Stimulated activated CD4-positive, alpha-beta T cell treated with anti-CD3 and anti-CD28 coated beads, Interleukin-15, amount 100 ng/mL, for 24 hours (primary cell): Measurements from ENCODE around the gene SPDL1.

Source experiments
- DNase-seq: peaks from one replicate; pipeline ENCODE4 v3.0.0-alpha.2; 2020

Gene SPDL1, protein sequence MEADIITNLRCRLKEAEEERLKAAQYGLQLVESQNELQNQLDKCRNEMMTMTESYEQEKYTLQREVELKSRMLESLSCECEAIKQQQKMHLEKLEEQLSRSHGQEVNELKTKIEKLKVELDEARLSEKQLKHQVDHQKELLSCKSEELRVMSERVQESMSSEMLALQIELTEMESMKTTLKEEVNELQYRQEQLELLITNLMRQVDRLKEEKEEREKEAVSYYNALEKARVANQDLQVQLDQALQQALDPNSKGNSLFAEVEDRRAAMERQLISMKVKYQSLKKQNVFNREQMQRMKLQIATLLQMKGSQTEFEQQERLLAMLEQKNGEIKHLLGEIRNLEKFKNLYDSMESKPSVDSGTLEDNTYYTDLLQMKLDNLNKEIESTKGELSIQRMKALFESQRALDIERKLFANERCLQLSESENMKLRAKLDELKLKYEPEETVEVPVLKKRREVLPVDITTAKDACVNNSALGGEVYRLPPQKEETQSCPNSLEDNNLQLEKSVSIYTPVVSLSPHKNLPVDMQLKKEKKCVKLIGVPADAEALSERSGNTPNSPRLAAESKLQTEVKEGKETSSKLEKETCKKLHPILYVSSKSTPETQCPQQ

DNA sequence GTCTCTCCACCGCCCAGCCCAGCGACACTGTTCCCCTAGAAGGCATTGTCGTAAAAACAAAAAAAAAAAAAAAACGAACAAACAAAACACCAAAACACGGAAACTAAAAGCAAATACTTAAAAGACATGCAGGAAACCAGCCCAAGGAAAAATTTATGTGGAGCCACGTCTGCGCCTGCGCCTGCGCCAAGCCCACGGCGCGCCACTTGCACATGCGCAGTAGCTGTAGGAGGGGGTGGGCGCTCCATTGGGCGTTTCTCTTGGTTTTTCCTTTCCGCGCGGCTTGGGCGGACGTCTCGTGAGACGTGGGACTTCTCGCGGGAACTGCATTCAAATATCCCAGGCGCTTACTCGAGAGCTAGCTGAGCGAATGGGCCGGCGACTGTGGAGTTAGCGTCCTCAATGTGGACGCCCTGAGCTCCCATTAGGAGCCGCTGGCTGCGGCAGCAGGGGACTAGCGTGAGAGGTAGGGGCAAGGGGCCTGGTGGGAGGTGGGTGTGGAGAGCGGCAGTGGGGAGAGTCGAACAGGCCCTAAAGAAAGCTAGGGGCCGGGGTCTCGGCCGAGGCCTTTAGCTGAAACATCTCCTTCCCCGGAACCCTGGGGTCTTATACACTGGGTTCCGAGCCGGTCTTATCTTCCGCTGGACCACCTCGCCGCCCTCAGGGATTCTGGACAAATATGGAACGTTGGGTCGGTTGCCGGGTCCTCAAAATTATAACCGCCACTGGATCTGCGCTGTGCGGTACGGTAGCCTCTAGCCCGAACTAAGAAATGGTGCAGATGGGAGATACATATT lies at the start of gene SPDL1:
TSS of gene SPDL1 (plus strand) at position 350 of the 797 bp plus-strand sequence. CDS start 4,644 bp downstream, outside the sequence.
- DNase-seq, result peak; percentile 94

DNA sequence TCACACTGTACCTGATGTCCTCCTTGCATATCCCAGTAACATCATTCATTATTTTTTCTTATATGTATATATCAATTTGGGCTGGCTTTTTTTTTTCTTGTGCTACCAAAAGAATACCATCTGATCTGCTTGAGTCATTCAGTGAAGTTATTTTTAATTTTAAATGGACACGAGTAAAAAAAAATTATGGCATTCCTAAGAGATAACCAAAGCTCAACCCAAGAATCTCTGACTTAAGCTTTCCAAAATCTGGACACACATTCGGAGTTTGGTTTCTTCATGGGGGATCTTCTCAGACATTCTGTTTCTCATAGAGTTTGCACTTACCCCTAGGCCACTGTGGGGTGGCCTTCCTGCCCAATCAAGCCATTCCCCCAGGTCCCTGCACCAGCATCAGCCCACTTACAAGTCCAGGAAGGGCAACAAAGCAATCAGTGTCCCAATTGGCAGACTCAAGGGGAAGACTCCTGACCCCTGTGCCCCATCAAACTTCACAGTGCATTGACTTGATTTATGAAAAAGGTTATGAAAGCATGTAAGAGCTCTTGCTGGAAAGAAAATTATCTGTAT lies 49.2 kb upstream of the SPDL1 start:
- DNase-seq, result no peak

DNA sequence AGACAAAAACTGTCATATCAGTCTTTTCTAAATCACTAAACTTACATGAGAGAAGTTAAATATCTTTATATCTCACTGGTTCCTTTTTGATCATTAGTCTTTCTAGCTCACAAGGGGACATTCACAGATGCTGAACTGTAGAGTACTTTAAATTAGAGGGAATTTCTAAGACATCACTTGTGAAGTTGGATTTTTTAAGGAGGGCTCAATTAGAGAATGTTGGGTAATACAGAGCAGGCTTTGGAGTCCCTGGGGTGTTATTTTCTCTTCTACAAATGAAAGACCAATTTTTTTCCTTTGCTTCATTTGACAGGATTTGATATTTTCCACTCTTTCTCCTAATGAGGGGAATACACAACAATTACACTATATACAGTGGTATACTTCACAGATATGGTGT lies 48.6 kb upstream of the SPDL1 start:
- DNase-seq, result no peak

DNA sequence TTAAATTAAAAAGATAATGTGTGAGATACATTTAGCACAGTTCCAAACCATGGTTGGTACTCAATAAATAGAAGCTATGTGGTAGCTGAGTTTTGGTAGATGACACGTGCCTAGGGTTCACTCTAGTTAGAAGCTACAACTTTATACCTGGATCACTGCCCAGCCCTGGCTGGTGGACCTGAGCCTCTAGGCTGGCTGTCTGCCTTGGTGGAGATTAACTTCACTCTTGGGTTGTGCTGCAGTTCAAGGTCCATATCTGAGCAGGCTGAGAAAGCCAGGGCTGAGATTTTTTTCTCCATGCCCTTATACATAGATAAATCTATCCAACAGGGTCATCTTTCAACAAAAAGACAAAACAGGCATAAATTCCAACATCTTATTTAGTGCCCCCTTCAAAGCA lies 44.6 kb upstream of the SPDL1 start:
- no peak for DNase-seq

DNA sequence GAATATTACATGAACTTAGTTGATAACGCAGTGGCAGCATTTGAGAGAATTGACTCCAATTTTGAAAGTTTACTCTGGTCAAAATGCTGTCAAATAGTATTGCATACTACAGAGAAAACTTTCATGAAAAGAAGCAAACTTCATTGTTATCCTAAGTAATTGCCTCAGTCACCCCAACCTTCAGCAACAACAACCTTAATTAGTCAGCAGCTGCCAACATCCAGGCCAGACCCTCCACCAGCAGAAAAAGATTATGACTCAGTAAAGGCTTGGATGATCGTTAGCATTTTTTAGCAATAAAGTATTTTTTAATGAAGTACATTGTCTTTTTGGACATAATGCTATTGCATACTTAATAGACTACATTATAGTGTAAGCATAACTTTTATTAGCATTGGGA lies 40.8 kb upstream of the SPDL1 start:
- DNase-seq, result no peak

DNA sequence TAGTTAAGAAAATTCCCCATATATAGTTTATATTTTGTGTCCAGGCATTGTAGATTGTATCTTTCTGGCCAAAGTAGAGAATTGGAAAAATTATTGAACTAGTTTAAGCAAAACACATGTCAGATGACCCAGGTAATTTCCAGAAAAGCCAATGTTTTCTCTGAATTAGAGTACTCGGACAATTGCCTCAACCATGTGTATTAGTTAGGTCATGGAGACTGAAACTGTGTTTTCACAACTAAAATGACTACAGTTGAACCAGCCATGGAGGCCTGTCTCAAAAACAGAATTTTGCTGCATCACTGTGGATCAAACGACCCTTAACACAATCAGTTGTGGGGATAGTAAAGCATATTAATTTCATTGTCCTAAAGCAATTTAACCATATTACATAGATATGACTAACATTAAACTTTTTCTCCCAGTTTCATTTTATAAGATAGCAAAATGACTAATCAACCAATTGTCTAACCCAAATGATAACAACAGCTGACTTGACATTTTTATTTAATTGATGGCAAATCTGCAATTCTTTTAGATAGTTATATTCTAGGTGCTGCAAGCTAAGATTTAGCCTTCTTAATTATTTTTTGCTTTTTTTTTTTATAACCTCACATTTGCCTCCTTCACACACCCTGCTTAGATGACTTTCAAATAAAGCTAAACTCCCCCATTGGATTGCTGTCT lies 39.2 kb upstream of the SPDL1 start:
- DNase-seq, result no peak

DNA sequence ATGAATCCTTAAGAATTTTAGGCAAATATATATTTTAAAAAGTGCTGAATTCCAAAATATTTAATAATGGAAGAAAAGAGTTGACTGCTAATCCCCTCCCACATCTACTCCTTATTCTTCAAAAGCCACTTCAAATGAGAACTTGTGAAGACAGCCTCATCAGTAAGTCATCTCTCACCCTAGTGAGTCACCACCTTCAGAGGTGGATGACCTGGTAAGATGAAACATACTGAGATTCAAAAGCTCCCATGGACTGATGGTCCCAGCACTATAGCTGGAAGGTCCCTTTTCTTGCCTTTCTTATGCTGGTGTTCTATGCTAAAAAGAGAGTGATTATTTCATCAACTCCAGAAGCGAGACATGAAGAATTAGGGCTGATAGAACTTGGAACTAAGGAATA lies 37.8 kb upstream of the SPDL1 start:
- DNase-seq, result peak; percentile 11

DNA sequence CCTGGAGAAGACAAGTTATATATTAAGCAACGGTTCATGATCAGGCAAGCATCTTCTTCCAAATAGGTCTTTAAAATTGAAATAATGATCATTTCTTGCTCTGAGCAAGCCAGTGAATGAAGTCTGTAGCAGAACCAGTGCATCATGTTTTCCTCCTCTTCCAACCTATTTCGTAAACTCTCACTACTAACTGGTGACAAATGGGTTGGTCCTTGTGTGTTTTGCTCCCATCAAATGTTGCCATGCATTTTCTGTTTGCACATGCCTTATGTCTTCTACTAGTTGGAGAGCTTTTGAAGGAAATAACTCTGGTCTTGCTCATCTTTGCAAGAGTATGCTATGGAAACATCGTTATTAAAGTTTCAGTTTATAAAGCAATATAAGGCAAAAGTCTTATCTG lies 37.2 kb upstream of the SPDL1 start:
- no peak for DNase-seq

DNA sequence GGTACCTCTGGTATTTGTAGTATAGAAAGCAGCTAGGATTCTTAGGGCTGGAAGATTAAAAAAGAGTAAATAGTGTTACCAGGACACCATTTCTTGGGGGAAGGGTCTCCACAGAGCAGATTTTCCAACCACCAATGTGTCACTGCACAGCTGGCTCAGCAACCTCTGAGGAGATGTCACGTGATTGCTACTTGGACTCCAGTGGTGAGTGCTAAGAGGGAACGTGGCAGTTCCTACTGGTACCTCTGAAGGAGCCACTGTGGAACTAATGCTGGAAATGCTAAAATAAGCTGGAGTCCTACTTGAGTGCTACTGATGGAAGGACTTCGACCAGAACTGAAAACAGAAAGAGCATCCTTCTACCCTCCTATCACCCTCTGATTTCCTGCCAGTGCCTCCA lies 36.1 kb upstream of the SPDL1 start:
- no peak for DNase-seq

DNA sequence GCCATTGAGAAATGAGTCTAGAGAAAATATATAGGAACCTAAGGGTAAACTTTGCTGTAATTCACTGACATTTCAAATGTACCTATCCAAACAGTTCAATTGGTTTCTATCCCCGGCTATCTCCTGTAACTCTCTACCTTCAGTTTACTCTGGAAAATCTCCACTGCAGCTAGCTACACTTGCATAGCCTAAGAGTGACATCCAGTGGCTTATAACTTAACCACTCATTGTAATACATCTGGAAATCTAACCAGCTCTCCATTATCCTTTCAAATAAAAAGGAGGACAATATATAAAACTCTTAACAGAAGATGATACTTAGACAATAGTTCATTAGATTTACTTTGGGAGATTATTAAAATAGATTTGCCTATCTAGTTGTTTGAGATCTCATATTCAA lies 35.3 kb upstream of the SPDL1 start:
- no peak for DNase-seq

DNA sequence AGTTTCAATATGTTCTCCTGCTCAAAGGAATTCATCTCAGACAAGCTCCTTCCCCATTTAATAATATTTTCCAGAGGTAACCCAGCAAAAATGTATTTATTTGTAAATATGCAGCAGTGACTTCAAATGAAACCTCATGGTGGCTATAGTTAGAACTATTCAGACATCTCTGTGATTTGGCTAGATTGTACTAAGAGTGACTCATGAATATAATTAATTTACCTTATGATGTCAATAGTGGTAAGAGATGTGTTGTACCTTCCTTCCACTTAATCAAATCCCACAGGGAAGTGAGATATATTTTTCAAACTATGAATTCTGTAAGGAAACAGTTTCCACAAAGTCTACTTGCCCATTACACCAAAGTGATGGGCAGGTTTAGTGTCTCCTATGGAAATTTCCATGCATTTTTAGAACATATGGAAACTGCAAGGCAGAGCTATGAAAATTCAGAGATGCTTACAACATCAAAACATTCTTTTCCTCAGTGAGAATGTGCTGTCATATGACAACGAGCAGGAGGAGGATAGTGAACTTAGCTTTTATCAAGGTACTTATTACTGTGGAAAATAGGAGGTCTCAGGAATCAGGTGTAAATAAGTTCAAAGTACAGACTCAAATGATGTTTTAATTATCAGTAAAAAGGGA lies 34.0 kb upstream of the SPDL1 start:
- no peak for DNase-seq

DNA sequence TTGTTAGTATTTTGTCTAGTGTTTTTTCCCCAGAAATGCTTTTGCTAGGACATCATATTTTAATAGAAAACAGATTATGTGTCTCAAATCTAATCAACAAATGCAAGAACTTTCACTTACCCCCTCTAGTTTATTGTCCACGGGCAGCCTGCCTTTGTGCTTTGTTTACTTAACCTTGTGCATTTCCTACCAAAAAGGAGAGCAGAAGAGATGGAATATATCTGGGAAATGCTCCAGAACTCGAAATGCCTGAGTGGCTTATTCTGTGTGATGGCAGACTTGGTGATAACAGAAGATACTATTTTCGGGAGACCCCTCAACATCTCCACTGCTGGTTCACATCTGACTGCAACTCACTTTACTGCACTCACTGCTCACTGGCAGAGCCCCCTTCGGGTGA lies 33.3 kb upstream of the SPDL1 start:
- no peak for DNase-seq

DNA sequence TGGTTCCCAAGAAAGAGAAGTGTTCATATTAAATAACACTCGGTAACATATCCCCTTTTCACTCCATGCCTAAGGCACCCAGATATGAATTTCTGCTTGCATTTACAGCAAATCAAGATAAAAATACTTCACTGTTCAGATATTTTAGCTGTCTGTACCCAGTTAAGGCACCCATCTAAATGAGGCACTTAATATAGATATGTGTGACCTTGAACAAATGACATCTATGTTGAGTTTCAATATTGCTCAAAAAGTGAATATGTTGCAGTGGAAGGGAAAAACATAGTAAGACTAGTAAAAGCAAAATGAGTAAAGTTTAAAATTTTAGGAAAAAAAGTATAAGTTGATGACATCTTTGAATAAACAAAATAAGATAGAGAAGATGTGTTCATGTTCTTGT lies 32.4 kb upstream of the SPDL1 start:
- no peak for DNase-seq

DNA sequence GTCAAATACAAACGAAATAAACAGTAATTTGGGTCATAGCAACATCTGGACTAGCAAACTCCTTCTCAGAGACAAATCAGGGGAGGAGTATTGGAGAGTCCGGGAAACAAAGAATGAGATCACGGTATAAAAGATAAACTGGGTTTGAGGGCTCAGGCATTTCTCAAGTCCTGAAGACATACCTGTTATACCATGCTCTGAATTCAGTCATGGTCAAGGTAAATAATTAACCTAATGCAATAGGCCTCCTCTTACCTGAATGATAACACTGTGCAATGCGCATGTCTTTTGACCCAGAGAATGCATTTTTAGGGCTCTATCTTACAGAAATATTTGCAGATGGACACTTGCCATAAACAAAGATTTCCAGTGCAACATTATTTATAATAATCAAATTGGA lies 31.9 kb upstream of the SPDL1 start:
- DNase-seq, result no peak

DNA sequence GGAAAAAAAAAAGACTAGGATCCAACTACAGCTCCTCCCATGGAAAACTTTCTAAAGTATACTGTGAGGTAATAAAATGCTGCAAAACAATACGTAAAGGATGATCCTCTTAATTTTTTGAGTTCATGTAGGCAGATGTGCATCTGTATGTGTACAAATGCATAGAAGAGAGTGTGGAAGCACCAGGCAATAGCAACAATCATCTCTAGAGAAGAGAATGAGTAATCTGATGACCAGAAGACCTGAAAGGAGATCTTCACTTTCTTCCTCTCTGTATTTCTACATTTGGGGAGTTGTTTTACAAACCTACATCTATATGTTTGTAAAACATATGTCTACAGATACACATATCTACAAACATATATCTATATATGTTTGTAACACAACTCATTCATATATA lies 29.3 kb upstream of the SPDL1 start:
- DNase-seq, result no peak

DNA sequence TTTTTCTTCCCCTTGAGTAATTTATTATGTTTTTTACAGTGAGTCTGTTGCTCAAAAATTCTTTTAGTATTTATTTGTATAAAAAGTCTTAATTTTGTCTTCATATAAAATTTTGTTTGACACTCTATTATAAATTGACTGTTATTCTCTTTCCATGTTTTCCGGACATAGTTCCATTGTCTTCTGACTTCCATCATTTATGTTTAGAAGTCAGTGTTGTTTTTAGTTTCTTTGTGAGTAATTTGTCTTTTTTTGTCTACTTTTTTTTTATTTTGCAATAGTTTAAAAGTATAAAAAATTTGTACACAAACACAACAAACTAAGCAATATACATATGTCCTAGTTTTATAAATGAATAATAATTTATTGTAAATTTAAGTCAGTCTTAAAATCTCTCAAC lies 25.7 kb upstream of the SPDL1 start:
- DNase-seq, result no peak

DNA sequence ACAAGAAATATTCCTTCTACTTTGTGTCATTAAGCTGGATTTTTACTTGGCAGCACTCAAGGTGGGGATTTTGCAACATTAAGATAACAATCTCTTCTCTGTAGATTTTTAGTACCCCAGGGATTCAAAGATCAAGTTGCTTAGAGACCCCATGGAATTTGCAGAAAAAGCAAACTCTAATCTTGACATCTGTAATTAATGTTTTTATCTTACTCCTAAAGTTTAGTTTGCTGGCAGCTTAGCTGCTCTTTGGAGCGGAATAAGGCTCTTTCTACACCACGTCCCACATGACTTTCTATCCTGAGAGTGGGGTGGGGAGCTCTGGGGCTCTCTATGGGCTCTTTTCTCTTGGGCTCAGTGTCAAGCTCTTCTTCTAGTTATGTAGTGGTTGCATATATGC lies 21.7 kb upstream of the SPDL1 start:
- no peak for DNase-seq

DNA sequence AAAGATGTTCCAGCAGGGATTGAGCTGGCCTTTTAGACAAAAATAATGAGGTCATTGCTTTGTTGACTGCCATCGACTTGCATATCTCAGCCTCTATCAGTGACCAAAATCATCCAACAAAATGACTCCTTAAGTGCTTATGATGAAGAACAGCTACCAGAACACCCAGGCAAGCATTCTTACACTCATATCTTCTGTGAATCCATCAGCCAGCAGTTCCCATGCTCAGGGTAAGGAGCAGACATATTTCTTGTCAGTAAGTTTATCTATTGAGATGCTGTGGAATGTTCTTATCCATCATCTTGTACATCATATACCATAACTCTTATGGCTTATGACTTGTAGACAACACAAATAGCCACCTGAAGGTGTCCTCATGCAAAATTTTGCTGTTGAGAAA lies 20.2 kb upstream of the SPDL1 start:
- DNase-seq, result no peak

DNA sequence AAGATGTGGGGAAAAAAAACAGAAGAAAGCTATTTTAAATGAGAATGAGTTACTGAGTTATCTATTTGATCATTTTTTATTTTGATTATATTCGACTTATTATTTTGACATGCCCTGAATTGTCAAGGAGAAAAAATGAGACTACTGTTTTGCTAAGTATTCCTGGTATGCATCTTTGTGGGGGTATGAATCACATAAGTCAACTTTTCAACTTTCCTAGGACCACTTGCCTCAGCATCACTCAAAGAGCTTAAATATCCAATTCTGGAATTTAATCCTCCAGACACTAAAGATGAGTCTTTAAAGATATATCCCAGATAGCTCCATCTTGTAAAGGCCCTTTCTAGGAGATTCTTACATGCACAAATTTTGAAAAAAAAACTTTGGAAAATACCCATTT lies 17.4 kb upstream of the SPDL1 start:
- DNase-seq, result no peak

DNA sequence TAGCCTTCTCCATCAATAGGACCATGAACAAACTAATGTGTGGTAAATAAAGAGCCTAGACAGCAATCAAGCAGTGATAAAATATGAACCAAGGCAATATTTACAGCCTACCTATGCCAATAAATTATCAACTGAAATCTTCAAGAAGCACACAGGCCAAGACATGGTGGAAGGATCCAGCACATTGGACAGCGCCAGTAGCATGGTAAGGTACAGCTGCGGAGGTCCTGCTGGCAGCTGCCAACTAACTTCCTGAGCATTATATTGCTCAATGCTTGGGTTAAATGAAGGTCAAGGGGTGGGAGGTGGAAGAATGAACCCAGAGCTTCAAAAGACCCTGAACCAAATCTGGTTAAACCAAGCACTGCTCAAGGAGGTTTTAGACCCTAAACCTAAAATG lies 16.5 kb upstream of the SPDL1 start:
- DNase-seq, result no peak

DNA sequence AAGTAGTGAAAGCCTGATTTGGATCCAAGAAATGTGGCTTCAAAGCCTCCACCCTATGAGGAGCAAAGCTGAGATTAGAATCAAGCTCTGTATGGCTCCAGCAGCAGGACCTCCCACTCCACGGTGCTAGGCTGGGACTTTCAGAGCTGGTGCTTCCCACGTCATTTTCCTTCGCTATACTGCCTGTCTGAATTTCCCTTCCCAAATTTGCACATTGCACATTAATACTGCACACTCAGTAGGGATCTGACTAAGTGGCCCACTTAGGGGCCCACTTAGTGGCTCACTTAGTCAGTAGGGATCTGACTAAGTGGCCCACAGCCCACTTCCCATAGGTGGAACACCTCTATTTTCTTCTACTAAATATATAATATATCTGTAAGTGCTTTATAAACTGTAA lies 14.1 kb upstream of the SPDL1 start:
- DNase-seq, result no peak

DNA sequence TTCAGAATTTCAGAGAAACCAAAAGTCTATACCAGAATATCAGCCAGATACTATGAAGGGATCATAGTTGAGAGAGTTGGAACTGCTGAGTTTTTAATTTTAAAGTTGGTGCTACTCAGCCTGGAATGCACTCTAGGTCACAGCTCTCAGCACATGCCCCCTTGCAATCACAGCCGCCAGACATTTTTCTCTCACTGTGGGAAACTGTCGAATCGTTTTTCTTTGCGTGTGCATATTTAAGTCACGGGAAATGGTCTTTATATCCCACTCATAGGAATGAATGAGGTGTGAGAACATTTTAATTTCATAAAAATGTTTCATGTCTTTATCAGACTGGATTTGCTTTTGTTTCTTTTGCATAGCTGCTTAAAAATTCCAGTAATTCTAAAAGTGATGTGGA lies 12.2 kb upstream of the SPDL1 start:
- no peak for DNase-seq
